ENCODE results near the gene TBXAS1. TPM values are rescaled to one million over a fixed set of nuclear protein-coding genes. Genes with fewer than 3 reads are reported as not detected.

Gene TBXAS1
- polyA plus RNA-seq, 4 donors, result 22.9 to 28.9 (median 25.4) TPM

DNA sequence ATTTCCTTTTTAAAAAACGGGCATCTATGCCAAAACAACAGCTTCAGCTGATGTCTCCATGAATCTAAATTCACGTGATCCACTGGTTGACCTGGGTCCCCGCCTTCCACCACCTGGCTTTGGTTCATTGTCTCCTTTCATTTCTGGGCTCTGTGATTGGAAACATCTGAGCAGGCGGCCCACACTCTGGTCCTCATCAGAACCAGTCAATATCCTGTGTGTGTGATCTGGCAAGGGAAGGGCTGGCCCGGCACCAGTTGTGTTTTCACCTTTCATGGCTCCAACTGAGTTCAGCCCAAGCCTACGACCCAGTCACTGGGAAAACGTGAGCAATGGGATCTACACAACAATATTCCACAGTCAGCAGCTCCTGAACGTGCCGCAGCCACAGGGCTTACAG, 187.5 kb downstream of the TBXAS1 start:
- DNase-seq (ENCODE audit: low read depth in 4 of 4, low spot score in 3 of 4), result no peak

DNA sequence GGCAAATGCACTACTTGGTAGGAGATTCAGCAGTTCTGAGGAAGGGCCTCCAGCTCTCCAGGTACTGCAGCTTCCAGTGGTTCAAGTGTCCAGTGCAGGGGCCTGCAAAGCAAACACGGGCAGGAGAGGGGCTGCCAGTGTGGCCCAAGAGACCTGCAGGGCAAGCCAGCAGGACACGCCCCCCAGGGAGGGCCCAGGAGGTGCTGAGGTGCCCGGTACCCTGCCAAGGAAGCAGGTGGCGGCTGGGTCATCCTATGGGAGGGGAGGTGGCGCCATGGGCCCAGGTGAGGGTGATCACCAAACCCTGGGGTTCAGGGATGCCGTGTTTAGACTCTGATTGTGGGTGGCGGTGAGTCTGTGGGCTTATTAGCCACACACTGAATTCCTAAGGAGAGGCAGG, 188.0 kb downstream of the TBXAS1 start:
- no peak for DNase-seq (ENCODE audit: low read depth in 4 of 4, low spot score in 3 of 4)

DNA sequence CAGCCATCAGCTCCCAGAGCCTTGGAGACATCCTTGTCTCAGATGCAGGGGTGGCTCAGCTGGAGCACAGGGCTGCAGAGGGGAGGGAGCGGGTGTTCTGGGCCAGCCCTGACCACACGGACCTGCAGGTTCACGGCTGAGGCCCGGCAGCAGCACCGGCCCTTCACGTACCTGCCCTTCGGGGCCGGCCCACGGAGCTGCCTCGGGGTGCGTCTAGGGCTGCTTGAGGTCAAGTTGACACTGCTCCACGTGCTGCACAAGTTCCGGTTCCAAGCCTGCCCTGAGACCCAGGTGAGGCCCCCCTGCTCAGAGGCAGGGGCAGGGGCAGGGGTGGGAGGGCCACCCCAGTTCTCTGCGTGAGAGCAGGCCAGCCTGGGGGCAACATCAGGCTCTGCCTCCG, 188.5 kb downstream of the TBXAS1 start:
- no peak for DNase-seq (ENCODE audit: low read depth in 4 of 4, low spot score in 3 of 4)

DNA sequence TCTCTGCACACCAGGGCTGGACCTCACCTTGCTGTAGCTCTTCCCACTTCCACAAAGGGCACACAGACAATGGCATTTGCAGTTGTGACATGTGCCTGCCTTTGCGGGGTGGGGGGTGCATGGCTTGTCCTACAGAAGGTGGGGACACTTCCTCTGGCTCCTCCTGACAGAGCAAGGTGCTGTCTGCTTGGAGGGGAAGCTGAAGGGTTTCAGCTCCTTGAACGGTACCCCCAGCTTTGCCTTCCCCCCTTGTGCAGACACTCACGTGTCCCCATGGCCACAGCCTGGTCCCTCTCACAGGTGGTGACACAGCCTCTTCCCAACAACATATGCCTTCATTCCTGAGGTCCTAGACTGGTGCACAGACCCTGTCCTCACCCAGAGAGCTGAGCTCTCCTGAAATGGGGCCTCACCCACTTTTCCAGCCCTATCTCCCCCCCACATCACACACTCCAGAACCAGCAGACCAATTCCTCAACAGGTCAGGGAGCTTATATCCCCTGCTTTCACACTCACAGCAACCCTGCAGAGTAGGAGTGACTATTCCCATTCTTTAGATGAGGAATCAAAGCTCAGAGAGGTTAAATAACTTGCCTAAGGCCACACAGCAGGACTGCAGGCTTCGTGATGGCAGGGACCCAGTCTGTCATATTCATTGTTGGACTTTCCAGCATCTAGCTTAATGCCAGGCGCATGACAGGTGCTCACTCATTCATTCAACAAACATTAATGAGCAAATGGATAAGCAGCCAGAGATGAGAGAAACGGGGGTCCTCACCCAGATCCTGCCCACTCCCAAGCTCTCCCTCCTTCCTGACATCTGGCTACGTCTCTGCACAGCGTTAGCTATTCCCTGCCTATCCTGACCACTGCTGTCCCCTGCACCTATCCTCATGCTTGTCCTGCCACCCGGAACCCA, 189.3 kb downstream of the TBXAS1 start:
- no peak for DNase-seq (ENCODE audit: low read depth in 4 of 4, low spot score in 3 of 4)

DNA sequence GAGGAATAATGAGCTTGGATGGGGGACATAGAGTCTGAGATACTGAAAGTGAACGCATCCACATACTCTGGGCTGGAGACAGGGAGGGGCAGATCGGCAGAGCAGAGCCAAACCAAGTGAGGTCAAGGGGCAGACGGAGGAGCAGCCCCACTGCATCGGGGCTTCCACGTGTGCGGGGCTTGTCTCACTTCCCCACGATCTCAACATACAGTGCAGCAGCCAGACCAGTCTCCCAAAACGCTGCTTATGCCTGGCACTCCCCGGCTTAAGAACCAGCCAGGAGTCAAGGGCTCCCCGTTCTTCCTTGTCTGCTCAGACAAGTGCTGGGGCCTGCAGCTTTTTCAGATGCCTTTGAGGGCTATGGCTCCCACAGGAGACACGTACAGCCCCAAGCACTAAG, 190.1 kb downstream of the TBXAS1 start:
- DNase-seq (ENCODE audit: low read depth in 4 of 4, low spot score in 3 of 4), result no peak

DNA sequence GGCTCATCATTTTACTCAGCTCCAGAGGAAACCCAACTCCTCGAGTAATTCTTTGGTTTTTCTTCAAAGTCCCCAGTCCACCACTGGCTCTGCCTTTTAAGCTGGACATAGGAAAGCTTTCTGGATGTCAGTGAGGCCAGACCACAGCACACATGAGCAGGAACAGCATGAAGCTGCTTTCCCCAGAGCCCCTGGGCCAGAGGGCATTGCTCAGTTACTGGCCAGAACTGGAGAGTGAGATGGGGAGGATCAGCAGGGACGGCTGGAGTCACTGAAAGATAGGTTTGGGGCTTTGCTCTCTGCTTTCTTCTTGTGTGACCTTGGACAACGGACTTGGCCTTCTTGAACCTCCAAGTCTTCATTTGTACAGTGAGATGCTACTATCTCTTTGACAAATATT, 190.5 kb downstream of the TBXAS1 start:
- no peak for DNase-seq (ENCODE audit: low read depth in 4 of 4, low spot score in 3 of 4)

DNA sequence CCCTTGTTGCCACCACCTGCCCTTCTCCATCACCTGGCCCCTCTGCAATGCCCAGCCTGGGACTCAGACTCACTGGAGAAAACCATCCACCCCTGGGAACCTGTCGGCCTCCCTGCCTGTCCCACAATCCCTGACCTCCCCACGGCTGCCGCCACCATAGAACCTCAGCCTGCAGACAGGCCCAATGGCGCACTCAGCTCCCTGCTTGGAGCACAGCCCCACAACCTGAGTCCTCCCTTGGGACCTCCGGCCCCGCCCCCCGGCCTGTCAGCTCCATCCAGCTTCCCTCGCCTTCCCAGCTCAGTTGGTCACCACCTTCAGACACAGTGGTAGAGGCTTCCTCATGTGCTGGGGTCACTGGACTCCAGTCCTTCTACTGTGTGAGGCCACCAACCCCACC, 192.5 kb downstream of the TBXAS1 start:
- DNase-seq (ENCODE audit: low read depth in 4 of 4, low spot score in 3 of 4), result no peak

DNA sequence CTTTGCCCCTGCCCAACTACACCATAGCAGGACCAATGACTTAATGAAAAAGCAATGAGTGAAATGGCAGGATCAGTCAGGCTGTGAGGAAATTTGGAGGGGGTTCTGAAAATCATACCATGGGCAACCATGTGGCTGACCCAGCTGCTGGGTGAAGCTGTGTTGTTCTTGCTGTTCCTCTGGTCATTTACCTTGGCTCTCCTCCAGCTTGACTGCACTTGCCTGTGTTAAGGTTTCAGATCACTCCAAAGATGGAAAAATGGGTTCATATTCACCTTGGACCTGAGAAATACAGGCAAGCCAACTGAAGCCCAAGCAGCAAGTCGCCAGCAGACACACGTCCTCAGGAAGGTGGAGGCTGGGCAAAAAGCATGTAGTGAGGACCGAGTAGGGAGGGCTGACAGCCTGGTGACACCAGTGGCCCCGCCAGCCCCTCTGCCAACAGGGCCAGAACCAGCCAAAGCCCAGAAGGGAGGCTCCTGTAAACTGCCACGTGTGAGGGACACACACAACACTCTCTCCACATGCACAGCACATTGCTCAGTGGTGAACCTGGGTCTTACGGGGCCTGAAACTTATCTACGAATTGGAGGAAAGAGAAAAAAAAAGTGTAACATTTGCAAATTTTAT, 193.6 kb downstream of the TBXAS1 start:
- DNase-seq (ENCODE audit: low read depth in 4 of 4, low spot score in 3 of 4), result no peak

DNA sequence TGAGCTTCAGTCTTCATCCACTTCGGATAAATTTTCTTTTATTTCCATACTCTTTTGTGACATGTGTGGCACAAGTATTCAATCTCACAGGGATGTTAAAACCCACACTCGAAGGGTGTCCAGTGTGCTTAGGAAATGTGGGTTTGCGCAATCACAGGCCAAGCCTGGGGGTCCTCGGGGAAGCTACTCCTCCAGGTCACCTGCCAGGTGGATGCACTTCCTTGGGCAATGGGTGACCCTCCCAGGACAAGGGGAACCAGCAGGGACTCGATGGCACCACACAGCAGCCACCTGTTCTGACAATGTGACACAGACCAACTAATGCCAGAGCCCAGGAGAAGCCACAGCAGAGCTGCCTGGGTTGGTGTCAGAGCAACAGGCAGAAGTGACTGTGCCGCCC, 194.7 kb downstream of the TBXAS1 start:
- no peak for DNase-seq (ENCODE audit: low read depth in 4 of 4, low spot score in 3 of 4)

DNA sequence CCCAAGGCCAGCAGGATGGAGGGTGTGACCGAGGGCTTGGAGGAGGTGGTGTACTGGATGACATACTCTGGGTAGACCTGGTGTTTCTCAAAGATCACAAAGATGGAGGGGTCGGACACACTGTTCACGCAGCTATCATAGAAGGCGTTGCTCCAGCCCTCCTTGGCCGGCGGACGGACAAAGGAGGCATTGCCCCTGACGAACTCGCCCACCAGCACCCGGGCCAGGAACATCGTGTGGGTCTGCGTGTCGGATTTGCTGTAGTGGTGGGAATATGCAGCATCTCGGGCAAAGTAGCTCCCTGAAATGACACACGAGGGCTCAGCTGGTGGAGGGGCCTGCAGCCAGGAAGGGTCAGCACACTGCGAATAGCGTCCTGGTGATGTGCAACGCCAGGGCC, 195.5 kb downstream of the TBXAS1 start:
- DNase-seq (ENCODE audit: low read depth in 4 of 4, low spot score in 3 of 4), result no peak

DNA sequence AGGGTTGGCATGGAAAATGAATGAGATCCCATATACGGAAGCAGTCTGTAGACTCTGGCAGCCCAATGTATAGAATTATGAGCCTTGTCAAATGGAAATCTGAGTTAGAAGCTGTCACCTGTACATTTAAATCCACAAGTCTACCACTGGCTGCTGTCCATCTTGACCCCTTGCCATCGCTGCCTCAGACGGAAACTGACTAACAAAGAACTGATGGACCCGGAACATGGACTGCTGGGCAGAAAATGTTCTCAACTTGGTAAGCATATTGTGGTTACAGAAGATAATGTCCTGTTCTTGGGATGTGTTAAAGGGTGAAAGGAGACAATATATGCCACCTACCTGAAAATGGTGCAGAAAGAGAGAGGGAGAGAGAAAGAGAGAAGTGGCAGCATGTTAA, 196.2 kb downstream of the TBXAS1 start:
- no peak for DNase-seq (ENCODE audit: low read depth in 4 of 4, low spot score in 3 of 4)

DNA sequence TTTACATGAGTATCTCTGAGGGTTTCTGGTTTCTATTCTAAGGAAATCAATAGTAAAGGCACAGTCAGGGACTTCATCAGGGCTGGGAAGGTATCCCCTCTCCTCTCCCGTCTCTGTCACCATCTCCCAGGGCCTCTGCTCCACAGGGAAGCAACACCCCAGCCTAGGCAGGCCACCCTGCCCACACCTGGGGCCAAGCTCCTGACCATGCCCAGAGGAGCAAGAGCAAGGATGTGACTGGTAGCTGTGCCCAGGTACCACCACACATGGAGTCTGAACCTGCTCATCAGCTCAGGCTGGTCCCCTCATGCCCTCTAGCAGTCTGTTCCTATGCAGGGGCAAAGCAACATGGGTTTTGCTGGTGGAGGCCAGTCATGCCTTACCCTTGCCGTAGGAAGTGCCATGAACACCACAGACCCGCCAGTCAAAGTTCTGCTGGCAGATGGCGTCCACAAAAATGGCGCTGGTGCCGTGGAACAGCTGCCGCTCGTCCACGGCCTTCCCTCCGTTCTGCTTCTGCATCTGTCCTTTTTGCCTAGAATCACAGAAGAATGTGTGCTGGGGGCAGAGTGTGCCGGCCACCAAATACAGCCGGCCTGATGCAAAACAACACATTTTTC, 196.9 kb downstream of the TBXAS1 start:
- no peak for DNase-seq (ENCODE audit: low read depth in 4 of 4, low spot score in 3 of 4)

DNA sequence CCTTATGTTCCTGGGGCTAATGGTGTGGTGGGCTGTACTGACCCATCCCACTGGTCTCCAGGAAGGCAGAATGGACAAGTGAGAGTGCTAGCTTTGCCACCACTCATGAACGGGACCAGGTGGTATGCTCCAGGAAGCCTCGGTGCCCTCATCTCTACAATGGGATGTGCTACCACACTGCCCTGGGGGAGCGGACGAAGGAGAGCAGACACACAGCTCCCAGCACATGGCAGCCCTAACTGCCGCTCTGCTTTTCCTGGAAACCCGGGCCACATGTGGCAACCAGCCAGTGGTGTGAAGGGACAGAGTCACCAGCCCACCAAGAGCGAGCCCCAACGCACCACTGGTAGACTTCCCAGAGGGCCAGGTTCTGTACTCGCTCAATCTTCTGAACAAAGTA, 197.9 kb downstream of the TBXAS1 start:
- no peak for DNase-seq (ENCODE audit: low read depth in 4 of 4, low spot score in 3 of 4)

DNA sequence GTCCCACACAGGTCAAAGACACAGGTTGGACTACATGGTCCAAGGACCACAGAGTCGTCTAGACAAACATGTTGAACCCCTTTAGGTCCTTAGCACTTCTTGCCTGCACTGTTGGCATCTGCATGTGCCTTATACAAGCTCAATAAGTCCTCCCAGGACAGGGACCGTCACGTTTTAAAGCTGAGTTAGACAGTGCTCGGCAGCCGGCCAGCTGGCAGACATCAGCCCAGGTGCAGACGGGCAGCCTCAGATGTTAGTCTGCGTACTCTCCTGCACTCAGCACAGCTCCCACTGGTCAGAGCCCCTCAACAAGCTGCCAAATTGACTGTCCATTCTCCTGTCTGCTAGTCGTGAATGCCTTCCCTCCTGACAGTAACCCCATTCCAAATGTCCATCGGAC, 198.8 kb downstream of the TBXAS1 start:
- no peak for DNase-seq (ENCODE audit: low read depth in 4 of 4, low spot score in 3 of 4)

DNA sequence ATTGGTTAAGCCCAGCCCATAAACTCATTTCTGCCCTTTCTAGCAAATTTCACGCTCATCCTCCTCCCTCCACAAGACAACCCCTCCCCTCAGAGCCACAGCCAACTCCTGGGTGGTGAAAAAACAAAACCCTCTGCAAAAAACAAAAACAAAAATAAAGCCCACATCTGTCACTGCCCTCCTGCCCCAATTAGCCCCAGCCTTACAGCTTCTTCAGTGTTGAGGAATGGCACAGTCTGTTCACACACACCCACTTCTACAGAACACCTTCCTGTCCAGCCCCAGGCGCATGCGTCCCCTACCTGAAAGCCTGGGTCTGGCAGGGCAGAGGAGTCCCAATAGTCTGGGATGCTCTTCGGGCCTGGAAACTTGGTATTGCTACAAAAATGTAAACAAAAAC, 199.2 kb downstream of the TBXAS1 start:
- DNase-seq (ENCODE audit: low read depth in 4 of 4, low spot score in 3 of 4), result no peak

DNA sequence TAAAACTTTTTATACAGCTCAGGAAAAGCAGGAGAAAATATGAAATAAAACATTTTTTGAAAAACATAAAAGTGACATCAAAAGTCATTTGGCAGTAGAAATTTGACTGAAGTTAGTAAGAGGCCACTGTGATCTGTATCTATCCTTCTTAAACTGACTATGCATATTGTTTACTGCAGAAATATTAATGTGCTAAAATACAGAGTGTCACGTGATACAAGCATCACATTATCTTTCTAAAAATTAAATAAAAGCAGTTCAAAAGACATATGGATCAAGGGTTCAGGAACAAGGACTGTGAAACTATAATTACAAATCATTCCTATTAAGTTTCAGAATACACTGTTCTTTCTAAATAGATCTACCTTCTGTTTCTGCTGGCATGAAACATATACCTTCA, 200.0 kb downstream of the TBXAS1 start:
- DNase-seq (ENCODE audit: low read depth in 4 of 4, low spot score in 3 of 4), result no peak

DNA sequence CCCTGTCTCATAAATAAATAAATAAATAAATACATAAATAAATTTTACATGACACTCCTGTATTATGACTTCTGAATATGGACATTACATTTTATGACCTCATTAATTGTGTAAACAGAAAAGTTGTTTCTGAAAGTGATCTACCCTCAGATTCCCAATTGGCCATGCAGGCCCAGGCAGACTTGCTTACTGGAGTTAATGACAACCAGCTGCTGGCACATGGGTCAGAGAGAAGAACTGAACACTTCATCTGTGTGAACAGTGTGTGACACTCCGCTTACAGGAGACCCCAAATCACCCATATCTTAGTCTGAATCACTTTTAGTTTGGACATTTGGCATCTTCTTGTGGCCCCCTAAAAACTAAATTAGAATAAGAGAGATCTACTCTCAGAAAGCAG, 202.3 kb downstream of the TBXAS1 start:
- no peak for DNase-seq (ENCODE audit: low read depth in 4 of 4, low spot score in 3 of 4)

DNA sequence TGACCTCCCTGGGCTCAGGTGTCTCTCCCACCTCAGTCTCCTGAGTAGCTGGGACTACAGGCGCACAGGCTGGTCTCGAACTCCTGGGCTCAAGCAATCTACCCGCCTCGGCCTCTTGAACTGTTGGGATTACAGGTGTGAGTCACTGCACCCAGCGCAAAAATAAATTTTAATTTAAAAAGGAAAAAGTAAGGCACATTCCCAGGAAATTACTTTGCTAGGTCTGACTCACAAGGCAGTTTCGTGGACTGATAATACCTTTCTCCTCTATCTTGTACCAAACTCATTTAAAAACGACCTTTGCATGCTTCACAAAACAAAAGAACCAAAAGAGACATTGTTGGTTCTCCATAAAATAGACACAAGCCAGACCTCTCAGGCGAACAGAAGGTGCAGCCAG, 204.0 kb downstream of the TBXAS1 start:
- DNase-seq (ENCODE audit: low read depth in 4 of 4, low spot score in 3 of 4), result no peak

DNA sequence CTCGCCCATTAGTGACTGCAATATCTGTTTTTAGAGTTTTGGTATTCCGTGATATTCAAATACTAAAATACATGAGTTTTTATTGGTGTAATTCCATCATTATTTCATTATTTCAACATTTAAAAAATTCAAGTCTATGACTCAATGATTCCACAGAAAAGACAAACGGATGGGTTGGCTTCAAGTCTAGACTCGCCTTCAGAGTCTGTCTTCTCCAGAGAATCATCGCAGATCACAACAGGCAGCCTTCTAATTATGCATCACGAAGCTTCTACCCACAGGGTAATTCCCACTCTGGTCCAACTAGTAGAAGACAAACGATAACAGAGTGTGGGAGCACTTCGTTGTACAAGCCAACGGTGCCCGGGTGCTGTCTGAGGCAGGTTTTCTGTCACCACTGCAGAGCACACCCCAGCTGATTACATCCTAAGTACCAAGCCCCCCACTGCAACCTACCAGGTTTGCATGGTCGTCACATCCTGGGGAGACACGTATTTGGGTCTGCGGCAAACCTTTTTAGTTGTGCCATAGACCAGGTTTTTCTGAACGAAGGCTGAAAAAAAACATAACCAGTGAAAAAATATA, 204.8 kb downstream of the TBXAS1 start:
- no peak for DNase-seq (ENCODE audit: low read depth in 4 of 4, low spot score in 3 of 4)

DNA sequence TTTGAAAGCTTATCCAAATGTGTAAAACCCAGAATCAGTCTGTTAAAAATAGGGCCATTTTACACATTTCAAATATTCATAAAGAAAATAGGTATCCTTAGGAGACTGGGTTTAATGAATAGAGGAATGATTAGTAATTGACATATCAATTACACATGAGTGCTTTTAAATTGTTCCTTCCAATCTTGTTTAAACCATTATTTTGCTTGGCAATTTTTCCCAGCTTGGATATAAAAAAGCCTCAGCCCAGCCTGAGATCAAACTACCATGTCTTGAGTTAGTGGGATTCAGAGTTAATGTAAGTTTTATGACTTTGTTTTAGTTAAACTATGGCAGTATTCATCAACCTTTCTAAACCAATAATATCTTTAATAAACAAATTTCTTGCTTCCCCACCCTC, 205.4 kb downstream of the TBXAS1 start:
- DNase-seq (ENCODE audit: low read depth in 4 of 4, low spot score in 3 of 4), result no peak

DNA sequence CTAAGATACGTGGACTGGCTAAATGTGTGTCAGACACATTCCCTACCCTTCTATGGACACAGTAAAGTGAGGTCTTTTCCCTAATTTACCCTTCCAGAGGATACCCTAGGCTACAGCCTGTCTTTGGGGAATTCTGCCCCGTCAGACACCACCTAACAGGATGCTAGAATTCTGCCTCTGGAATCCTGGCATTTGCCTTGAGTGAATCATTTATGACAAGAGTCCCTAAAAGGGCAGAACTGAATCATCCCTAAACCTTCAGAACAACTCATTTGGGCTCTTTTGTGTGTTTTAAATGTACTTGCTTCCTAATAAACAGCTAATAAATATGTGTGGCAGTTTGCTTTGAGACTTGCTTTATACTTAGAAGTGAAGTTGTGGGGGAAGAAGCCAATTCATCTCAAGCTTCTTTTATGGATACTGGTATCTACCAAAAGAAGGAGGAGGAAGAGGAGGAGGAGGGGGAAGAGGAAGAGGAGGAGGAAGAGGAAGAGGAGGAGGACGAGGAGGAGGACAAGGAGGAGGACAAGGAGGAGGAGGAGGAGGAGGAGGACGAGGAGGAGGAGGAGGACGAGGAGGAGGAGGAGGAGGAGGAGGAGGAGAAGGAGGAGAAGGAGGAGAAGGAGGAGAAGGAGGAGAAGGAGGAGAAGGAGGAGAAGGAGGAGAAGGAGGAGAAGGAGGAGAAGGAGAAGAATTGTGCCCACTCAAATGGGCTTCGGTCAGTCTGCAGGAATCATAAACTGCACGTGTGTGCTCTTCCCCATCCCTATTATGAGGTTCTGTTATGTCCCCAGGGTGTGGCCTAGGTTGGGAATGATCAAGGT, 206.5 kb downstream of the TBXAS1 start:
- no peak for DNase-seq (ENCODE audit: low read depth in 4 of 4, low spot score in 3 of 4)
